Measurements from ENCODE around the gene STK16. TPM values are rescaled to one million over a fixed set of nuclear protein-coding genes. Genes with fewer than 3 reads are reported as not detected.

The STK16 gene
- total and polyA plus RNA-seq, 2 of the 13 experiments (the other 11 are each of a cell fraction or from before 2014, with no cell fraction given), result 28.0 to 50.9 TPM

- TF ChIP-seq MAFF (IDR thresholded peaks at IDR 0.05; ENCODE audit: low read depth, low read length) (no peak), STAT5B (CRISPR knock-in tag; IDR thresholded peaks at IDR 0.05) (no peak), ZNF816 (CRISPR knock-in tag; IDR thresholded peaks at IDR 0.05; ENCODE audit: borderline replicate concordance) (no peak; the same call in 1 of the 2 replicates), ZNF367 (CRISPR knock-in tag; IDR thresholded peaks at IDR 0.05; ENCODE audit: borderline replicate concordance) (no peak), ZNF644 (CRISPR knock-in tag; IDR thresholded peaks at IDR 0.05; ENCODE audit: low read depth) (no peak), ARNT2 (CRISPR knock-in tag; IDR thresholded peaks at IDR 0.05; ENCODE audit: low read depth) (no peak; the same call in 1 of the 2 replicates), CCDC6 (CRISPR knock-in tag; IDR thresholded peaks at IDR 0.05) (no peak), ZNF713 (CRISPR knock-in tag; IDR thresholded peaks at IDR 0.05) (no peak), ZNF710 (CRISPR knock-in tag; IDR thresholded peaks at IDR 0.05; ENCODE audit: borderline replicate concordance) (no peak; the same call in 1 of the 2 replicates), ARID3A (IDR thresholded peaks at IDR 0.05; ENCODE audit: low read depth, low read length) (no peak), THYN1 (CRISPR knock-in tag; IDR thresholded peaks at IDR 0.05; ENCODE audit: borderline replicate concordance, low read depth) (no peak), SMAD3 (CRISPR knock-in tag; IDR thresholded peaks at IDR 0.05) (no peak), ZNF263 (CRISPR knock-in tag; IDR thresholded peaks at IDR 0.05) (no peak), ZNF503 (CRISPR knock-in tag; IDR thresholded peaks at IDR 0.05) (no peak), SRF (IDR thresholded peaks at IDR 0.05; ENCODE audit: low read depth, low read length) (no peak), MLLT10 (CRISPR knock-in tag; IDR thresholded peaks at IDR 0.05) (no peak), ZSCAN21 (CRISPR knock-in tag; IDR thresholded peaks at IDR 0.05; ENCODE audit: borderline replicate concordance) (no peak), SSRP1 (CRISPR knock-in tag; IDR thresholded peaks at IDR 0.05) (peak; percentile 97), MXD4 (CRISPR knock-in tag; IDR thresholded peaks at IDR 0.05) (no peak), PCBP2 (optimal IDR thresholded peaks at IDR 0.05; ENCODE audit: low read depth, low read length, poor library complexity, severe bottlenecking) (no peak), ZNF841 (CRISPR knock-in tag; IDR thresholded peaks at IDR 0.05; ENCODE audit: borderline replicate concordance) (no peak), GLI4 (CRISPR knock-in tag; IDR thresholded peaks at IDR 0.05; ENCODE audit: borderline replicate concordance) (no peak), PHF20 (CRISPR knock-in tag; IDR thresholded peaks at IDR 0.05) (no peak), RCOR2 (CRISPR knock-in tag; IDR thresholded peaks at IDR 0.05) (no peak)
Observed at GRCh38 chr2:219207134-219207883, 38.0 kb upstream of the STK16 start (continued).
